RWPE2 (cell line): ENCODE measurements around the gene DCPS.

ENCODE experiments used
- ATAC-seq: fragments of 200-7000 bp; cut with Tn5 transposase; 3 replicates; pipeline ENCODE4 v1.9.1; 2021; ENCODE audit warnings: low read depth
- DNase-seq: peaks from one replicate; pipeline ENCODE4 v3.0.0-alpha.2; 2020; ENCODE audit warnings: low spot score
- H3K27ac ChIP-seq: fragments of 450-650 bp; 2 replicates; pipeline ENCODE4 v1.5.1; 2017; ENCODE audit warnings: mild to moderate bottlenecking; ENCODE audit not compliant: poor library complexity, severe bottlenecking
- H3K27me3 ChIP-seq: fragments of 250-450 bp; sonication (Bioruptor Pico); 2 replicates; pipeline ENCODE4 v1.5.1; 2021; ENCODE audit warnings: mild to moderate bottlenecking, moderate library complexity; ENCODE audit not compliant: insufficient read depth, poor library complexity, severe bottlenecking
- H3K36me3 ChIP-seq: fragments of 250-450 bp; sonication (Bioruptor Pico); 2 replicates; pipeline ENCODE4 v1.5.1; 2020; ENCODE audit warnings: low read depth, mild to moderate bottlenecking, moderate library complexity
- H3K4me1 ChIP-seq: fragments of 250-450 bp; sonication (Bioruptor Pico); 2 replicates; pipeline ENCODE4 v1.5.1; 2021; ENCODE audit warnings: mild to moderate bottlenecking, moderate library complexity; ENCODE audit not compliant: insufficient read depth, poor library complexity, severe bottlenecking
- H3K4me3 ChIP-seq: fragments of 250-450 bp; sonication (Bioruptor Pico); 2 replicates; pipeline ENCODE4 v1.5.1; 2021; ENCODE audit warnings: mild to moderate bottlenecking, moderate library complexity; ENCODE audit not compliant: severe bottlenecking
- H3K9me3 ChIP-seq: fragments of 250-450 bp; sonication (Bioruptor Pico); 2 replicates; pipeline ENCODE4 v1.5.1; 2021; ENCODE audit warnings: mild to moderate bottlenecking, moderate library complexity; ENCODE audit not compliant: severe bottlenecking
- TF ChIP-seq, protein P1 (sequence below): fragments of 450-650 bp; IDR thresholded peaks from one replicate; pipeline ENCODE4 v1.5.1; 2017; ENCODE audit warnings: mild to moderate bottlenecking, moderate library complexity; ENCODE audit not compliant: poor library complexity, severe bottlenecking

Gene DCPS

DNA sequence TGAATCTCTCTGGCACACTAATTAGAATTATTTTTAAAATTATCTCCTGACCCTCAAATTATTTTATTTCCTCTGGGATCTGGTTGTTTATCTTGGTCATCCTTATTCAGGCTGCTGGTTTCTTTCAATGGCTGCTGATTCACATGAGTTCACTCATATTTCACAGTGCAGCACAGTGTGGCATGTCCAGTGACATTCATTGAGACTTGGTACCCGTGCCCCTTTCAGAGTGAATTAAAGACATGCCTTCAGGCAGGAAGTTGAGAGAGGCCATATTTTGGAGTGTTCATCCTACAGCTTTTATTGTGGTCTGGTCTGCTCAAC is 13.5 kb downstream of the DCPS start:
- no peak for DNase-seq
- Histone ChIP-seq H3K4me1 (peaks cover 29% of the 10 kb centered on the region), H3K4me3 (no peak overlapping the region), H3K9me3 (no peaks in the 10 kb centered on the region), H3K27me3 (no peaks in the 10 kb centered on the region), H3K27ac (peak overlapping the region; percentile 94), H3K36me3 (peaks cover 6% of the 10 kb centered on the region; the same call in 1 of the 2 replicates)
- no peak for ATAC-seq
- TF ChIP-seq, protein P1, sequence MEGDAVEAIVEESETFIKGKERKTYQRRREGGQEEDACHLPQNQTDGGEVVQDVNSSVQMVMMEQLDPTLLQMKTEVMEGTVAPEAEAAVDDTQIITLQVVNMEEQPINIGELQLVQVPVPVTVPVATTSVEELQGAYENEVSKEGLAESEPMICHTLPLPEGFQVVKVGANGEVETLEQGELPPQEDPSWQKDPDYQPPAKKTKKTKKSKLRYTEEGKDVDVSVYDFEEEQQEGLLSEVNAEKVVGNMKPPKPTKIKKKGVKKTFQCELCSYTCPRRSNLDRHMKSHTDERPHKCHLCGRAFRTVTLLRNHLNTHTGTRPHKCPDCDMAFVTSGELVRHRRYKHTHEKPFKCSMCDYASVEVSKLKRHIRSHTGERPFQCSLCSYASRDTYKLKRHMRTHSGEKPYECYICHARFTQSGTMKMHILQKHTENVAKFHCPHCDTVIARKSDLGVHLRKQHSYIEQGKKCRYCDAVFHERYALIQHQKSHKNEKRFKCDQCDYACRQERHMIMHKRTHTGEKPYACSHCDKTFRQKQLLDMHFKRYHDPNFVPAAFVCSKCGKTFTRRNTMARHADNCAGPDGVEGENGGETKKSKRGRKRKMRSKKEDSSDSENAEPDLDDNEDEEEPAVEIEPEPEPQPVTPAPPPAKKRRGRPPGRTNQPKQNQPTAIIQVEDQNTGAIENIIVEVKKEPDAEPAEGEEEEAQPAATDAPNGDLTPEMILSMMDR, result no peak

DNA sequence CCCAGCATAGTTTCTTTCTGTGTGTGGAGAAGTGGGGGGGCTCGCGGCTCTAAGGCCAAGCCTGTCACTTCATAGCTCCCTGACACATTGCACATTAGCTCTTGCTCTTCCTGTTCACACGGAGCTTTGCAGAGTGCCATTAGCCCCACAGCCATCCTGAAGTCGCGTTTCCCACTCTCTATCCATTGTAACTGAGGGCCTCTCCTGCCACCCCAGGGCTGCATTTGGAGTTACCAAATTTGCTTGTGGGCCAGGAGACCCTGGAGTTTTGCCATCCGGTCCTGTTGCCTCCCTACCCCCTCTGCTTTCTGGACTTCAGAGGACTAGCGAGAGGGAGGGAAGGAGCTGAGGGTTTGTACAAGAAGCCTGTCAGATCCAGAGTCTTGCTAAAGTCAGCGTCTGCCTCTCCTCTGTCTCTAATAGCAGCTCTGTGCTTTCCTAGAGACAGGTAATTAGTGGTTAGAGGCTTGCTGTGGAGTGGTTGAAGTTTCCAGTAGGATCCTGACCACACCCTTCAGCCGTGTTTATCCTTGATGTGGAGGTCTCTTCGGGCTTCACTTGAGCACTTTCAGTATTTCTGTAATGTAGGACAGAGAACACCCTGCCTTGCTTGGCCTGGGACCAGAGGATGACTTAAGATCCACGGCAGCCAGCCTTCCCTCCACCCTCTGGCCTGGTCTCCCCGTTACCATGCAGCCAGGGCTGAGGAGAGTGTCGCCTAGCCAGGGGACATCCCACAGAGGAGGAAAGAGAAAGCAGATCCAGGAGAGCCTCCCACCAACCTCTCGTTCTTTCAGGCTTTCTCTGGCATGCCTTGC is 14.1 kb downstream of the DCPS start:
- Histone ChIP-seq H3K27me3 (no peaks in the 10 kb centered on the region), H3K36me3 (peaks cover 6% of the 10 kb centered on the region; the same call in 1 of the 2 replicates), H3K4me1 (peaks cover 29% of the 10 kb centered on the region), H3K9me3 (no peaks in the 10 kb centered on the region), H3K27ac (peak overlapping the region; percentile 94), H3K4me3 (no peak overlapping the region)
- peak; percentile 15 for DNase-seq
- TF ChIP-seq, protein P1, result no peak
- ATAC-seq, result peak; percentile 60

DNA sequence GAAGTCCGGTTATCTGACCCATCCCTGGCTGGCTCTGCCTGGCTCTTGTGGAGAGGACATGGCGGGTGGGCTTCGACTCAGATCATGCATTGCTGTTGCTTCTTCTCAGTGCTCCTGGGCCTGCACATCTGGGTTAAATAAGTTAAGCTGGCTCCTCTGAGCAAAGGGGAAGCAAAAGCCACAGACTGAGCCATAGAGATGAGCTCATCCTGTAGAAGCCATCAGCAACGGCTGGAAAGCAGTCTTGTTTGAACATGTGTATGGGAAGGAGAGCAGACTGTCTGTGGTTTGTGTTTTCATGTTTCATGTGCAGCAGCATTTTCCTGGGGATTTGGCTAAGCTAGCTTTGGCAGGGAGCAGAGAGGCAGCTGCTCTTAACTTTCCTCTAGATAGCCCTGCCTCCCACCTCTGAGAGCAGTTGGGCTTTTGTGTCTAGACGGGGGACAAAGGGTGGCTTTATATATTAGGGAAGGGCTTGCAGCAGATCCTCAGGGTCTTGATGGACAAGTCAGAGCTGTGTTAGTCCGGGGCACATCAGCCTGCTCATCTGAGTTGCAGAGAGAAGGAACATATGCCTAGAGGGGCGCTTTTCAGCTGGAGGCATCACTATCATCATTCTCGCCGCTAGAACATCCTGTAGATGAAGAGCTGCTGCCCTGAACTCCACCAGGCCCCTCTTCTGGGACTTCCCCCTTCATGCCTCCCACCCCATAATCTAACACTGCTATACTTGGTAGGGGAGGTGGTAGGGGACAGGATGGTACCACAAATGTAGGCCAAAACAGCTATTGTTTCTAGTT is 14.9 kb downstream of the DCPS start:
- H3K27ac ChIP-seq, result peak overlapping the region; percentile 94
- H3K9me3 ChIP-seq, result no peaks in the 10 kb centered on the region
- peaks cover 22% of the 10 kb centered on the region for H3K4me1 ChIP-seq
- H3K4me3 ChIP-seq, result no peak overlapping the region
- ATAC-seq, result peak; percentile 98
- peak; percentile 70 for DNase-seq
- TF ChIP-seq, protein P1, result no peak
- peaks cover 6% of the 10 kb centered on the region; the same call in 1 of the 2 replicates for H3K36me3 ChIP-seq
- H3K27me3 ChIP-seq, result no peaks in the 10 kb centered on the region

DNA sequence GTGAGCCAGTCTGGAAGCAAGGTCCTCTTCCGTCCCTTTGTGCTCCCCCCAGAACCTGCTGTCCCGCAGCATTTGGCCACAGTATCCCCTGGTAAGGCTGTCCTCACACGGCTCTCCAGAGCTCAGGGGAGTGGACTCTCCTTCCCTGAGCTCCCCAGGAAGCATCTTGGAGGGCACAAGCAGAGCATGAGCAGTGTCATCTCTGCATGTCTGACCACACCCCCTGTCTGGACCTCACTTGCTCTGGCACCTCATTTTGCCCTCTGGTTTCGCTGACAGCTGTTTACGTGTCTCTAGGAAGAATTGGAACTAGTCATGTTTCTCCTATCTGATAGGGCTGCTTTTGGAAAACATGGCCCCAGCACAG is 15.5 kb downstream of the DCPS start:
- Histone ChIP-seq H3K4me1 (peaks cover 22% of the 10 kb centered on the region), H3K36me3 (peaks cover 3% of the 10 kb centered on the region; the same call in 1 of the 2 replicates), H3K27ac (peak overlapping the region; percentile 94), H3K4me3 (no peak overlapping the region), H3K27me3 (no peaks in the 10 kb centered on the region), H3K9me3 (no peaks in the 10 kb centered on the region)
- ATAC-seq, result no peak
- TF ChIP-seq, protein P1, result no peak
- DNase-seq, result peak; percentile 6
